Activated naive CD4-positive, alpha-beta T cell treated with anti-CD3 and anti-CD28 coated beads, Interleukin-2, amount 50 U/mL, for 16 hours (primary cell): ENCODE data around the gene VPS13D.
"Not testable (repeated sequence)": the region's sequence is repeated elsewhere in the genome, so short reads cannot be mapped to it uniquely, and the experiment has no call there.

ENCODE experiments used
- DNase-seq: peaks from one replicate; pipeline ENCODE4 v3.0.0-alpha.2; 2020

Gene VPS13D

DNA sequence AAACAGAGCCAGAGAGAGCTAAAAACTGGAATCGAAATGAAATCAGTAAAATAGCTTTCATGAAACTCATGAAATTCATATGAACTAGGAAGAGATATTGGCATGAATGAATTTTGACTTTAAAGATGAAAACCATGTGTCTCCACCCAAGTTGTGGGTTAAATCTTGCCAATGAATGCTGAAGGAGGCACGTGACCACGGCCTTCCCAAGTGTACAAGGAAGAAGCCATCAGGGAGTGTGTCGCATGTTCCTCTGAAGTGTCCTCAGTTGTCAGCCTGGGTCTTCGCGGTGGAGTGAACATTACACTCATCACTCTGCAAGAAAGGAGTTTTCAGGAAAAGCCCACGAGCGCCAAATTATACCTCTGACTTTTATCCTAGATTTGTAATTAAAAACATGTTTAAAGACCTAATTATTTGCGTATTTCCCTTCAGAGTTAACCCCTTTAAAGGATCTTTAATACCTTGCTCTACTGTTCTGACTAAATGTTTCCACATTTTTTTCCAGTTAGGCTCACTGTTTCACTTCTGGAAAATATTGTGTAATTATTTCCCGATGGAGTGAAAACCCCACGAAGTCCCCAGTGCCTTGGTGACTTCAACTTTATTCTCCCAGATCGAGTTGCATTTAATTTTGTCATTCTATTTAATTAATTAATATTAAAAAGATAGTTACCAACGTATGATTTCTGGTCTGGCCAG, 269.9 kb downstream of the VPS13D start:
- no peak for DNase-seq

DNA sequence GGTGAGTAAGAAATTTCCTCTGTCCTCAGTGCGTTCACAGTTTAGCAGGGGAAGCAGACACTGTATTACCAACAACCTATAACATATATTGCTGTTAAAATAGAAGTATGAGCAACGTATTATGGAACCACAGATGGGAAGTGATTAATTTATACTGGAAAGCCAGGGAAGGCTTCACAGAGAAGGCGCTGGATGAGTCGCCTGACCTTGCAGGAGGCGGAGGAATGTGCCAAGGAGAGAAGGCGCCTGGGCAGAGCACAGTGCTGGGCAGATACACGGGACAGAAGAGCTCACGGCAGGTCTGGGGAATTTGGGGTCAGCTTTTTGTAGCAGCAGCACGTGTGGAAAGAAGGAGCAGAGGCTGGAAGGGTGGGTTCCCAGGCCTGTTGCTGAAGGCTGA, 271.8 kb downstream of the VPS13D start:
- DNase-seq = no peak

DNA sequence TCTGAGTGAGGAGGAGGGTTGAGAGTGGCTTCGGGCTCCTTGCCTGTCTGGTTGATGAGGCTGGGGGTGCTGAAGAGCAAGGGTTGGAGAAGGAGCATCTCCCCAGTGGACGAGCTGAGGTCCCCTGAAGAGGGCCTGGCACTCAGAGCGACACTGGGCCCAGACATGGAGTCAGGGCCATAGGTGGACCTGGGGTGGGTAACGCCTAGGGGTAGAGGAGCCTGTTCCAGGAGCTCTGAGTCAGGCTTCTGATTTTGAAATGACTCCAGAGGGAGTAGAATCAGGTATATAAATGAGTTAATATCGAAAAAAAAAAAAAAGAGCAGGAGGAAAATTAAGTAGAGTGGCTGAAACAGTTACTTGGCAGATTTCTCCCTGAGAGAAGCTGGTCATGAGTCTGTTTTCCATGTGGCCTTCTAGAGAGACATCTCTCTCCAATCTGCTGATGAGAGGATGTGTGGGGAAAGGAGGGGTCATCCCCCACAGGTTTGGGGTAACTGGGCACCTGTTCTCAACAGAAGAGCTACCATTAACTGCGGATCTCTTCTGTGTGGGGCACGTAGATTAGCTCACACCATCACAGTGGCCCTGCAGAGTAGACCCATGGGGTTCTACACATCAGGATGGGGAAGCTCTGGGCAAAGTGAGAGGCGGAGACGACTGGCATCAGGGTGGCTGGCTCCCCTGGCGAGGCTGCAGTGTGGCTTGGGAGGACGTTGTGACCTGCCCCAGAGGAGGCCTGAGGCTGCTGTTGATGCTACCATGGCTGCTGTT, 272.7 kb downstream of the VPS13D start:
- DNase-seq = no peak

DNA sequence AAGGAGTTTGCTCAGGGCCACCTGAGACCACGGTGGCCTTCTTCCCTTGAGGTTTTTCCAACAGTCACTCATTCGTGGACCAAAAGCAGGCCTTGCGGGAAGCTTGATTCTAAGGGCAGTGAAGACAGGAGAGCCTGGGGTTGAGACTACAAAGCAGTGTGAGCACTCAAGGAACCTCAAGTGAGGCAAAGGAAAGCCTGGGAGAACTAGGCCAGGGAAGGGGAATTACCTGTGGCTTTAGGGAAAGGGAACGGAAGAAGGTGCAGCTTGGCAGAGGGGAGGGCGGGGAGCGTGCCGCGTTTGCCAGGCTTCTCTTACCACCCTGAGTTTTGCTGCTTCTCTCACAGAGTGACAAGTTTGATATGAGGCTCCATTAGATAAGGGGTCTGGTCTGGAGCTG, 273.9 kb downstream of the VPS13D start:
- no peak for DNase-seq

DNA sequence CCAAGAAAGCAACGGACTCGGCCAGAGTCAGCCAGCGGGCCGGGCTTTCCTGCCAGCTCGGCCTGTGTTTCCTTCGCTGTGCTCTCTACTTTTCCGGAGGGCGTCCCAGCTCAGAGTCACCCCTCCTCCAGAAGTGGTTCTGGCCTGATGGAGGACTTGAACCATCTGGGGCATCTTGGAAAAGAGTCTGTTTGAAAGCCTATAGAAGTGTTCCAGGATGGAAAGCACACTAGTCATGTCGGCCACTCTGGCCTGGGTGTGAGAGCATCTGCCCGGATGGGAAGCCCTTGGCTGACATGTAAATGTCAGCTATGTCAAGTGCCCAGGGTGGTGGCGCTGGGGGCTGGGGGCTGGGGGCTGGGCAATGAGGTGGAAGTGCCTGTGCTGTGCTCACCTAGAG, 274.8 kb downstream of the VPS13D start:
- DNase-seq = no peak

DNA sequence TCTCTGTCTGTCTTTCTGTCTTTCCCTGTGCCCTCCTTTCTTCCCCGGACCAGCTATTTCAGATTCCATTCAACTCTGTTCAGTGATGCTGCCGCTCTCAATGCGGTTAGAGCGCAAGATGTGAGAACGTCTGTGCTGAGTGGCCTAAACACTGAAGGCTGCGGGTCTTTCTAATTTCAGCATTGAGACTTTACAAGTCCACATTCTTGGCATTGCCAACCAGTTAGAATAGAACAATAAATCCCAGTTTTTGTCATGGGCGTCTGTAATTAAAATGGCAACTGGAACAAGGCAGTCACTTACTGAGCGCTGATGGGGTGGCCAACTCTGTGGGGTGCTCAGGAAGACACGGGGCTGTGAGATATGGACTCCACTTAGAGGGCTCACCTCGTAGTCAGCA, 275.4 kb downstream of the VPS13D start:
- no peak for DNase-seq

DNA sequence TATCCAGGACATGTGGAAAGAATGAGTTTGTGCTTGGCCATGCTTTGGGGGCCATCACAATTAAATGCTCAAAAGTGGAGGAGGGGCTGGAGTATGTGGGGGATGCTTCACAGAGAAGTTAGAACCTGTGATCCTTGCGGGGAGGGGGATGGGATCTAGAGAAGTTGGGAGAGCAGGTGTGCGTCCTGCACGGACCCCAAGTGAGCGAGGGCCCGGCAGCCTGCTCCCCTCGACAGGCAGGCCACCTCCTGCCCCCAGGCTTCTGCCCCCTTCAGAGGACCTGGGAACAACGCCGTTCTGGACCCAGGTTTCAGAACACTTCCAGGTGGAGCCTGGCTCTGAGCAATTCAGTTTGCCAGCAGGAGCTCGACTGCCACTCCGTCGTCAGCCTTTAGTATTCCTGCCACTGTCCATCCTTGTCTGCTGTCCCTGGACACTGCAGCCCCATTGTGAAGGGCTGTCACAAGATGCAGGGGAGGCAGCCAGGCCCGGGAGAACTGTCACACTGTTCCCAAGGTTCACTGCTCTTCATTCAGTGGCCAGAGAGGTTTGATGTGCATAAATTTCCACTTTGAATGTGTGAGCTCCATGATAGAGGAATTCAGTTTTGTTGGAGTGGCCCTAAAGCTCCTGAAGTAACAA, 275.9 kb downstream of the VPS13D start:
- DNase-seq = no peak

DNA sequence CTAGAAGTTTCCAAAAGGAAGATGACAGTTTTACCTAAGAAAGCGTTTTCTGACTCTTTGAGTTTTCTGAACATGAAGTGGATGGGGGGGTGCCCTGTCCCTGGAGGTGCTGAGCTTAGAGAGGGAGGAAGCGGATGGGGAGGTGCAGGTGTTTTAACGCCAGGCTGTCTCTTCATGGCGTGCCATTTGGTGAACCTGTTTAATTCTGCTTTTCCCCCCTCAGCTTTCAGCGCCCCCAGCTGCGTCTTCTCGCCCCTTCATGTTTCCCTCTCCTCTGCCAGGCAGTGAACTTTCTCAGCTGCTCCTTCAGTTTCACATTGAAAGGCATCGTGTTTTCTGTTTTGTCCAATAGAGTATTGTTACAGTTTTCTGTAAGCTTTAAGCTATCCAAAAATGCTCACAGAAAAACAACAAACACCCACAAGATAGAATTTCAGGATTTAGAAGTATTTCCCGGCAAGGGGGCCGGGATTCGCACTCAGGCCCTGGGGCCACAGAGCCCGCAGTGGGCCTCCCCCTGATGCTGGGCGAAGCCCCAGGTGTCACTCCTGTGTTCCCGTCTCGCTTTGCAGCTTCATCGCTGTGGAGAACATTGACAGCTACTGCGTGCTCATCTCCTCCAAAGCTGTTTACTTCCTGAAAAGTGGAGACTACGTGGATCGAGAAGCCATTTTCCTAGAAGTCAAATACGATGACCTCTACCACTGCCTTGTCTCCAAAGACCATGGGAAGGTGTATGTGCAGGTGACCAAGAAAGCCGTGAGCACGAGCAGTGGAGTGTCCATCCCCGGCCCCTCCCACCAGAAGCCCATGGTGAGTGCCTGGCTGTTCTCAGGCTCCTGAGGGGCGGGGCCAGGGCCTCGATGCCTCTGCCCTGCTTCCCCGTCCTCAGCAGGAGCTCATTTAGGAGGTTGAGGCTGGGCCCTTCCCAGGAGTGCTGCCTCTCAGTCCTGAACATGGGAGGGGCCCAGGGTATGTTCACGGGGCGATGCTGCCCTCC, 276.8 kb downstream of the VPS13D start:
- no peak for DNase-seq

DNA sequence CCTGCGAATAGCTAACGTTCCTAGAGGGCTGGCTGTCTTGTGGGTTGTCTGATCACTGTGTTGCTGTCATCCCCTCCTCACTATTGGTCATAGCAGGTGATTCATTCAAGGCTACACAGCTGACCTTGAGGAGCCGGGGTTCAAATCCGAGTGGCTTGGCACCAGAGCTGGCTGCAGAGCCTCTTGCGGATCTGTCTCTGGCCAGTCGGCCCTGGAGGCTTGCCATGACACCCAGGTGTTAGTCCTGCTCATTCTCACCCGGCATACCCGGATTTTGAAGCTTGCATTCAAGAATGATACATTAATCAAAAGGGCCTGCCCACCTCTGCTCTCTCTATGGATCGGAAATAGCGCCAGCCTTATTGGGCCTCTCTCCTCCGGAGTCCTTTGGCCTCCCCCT, 277.8 kb downstream of the VPS13D start:
- no peak for DNase-seq

DNA sequence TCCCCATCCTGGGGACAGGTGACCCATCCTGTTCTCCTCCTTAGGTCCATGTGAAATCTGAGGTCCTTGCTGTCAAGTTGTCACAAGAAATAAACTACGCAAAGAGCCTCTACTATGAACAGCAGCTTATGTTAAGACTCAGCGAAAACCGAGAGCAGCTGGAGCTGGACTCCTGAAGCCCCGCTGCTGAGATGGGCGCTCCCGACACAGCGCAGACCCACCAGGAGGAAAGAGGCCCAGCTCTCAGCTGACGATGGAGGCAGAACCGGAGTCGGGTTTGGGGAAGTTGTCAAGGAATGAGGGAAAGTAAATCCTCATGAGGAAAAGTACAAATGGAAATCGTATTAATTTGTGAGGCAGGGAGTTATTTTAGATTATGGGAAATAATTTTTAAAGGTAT, 279.0 kb downstream of the VPS13D start:
- no peak for DNase-seq

DNA sequence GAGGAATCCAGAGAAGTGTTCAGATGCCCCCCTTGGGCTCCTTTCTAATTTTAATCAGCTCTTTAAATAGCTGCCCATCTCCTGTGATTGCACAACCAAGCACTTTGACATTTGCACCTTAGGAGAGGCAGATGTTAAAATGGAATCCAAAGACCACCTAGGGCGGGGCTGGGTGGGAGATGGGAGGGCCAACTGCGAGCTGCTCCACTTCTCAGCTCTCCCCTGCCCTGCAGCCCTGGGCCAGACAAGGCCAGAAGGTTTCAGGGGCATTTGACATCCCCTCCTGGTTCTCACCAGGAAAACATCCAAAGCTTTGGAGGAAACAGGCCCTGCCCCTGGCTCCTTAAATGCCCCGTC, 281.3 kb downstream of the VPS13D start:
- no peak for DNase-seq

DNA sequence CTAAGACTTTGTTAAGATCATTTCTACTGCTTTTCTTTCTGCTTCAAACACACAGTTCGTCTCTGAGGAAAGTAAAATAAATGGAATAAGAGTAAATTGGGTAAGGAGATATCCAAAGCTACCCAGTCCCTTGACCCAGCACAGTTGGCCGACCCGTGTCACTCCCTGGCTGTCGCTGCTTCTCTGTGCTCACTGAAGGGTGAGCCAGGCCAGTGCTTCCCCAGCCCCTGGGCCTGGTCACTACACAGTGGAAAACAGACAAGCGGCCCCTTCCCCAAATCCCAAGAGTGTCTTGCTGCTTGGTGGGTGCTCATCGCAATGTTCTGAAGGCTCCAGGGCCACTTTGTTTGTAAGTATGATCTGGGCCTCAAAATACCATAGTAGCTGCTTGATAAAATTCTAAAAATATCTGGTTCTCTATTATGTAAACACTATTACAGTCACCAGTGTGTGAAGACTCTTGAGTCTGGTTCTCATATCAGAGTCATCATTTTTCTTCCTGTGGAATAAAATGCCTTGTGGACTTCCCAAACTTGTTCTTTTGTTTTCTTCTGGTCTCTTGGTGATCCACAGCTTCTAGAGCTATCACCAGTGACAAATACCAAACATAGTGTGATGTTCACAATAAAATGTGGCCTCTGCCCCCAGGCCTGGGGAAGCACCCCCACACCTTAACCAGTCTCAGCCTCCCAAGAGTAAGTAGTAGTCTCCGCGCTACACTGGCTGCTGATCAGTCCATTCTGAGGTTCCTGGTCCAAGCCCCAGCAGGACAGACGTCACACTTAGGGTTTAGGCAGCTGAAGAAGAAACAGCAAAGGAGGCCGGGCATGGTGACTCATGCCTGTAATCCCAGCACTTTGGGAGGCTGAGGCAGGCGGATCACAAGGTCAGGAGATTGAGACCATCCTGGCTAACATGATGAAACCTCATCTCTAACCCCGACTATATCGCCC, 282.0 kb downstream of the VPS13D start:
- no peak for DNase-seq

DNA sequence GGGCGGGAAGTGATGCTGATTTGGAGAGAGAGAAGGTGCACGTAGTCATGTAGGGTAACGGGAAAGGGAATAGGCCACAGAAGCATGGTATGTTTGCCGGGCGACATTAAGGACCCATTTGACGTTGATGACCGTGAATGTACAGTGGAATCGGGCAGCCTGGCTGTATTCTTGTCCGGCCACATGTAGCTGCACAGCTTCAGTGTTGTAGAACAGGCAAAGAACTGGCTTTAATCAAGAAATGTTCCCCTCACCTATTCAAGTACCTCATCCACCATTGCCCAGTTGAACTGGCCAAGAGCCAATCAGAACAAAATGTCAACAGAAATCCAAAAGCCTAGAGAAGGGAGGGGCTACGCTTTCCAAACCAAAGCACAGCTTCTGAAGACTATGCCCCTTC, 283.4 kb downstream of the VPS13D start:
- DNase-seq = no peak

DNA sequence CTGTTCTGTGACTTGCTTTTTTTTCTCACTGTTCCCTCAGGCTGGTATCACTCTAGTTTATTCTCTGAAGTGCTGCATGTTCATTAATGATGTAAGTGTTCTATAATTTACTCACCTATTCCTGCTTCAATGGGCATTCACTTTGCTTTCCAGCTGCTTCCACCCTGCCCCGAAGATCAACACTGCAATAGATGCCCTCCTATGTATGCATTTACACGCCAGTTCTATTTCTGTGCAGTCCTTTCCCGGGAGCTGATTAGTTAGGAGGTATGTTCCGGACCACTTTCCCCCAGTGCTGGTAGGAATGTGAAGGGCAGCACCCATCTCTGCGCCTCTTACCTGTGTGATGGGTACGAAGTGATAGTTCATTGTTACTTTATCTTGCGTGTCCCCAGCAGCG, 284.8 kb downstream of the VPS13D start:
- DNase-seq = no peak

DNA sequence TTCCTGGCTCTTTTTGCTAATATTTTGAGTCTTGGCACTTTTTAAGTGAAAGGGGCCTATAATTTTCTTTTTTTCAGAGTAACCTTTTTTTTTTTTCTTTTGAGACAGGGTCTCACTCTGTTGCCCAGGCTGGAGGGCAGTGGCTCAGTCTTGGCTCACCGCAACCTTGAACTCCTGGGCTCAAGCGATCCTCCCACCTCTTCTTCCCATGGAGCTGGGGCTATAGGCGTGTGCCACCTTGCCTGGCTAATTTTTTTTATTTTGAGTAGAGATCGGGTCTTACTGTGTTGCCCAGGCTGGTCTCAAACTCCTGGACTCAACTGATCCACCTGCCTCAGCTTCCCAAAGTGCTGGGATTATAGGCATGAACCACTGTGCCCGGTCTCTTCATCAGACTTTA, 285.4 kb downstream of the VPS13D start:
- DNase-seq = no peak

DNA sequence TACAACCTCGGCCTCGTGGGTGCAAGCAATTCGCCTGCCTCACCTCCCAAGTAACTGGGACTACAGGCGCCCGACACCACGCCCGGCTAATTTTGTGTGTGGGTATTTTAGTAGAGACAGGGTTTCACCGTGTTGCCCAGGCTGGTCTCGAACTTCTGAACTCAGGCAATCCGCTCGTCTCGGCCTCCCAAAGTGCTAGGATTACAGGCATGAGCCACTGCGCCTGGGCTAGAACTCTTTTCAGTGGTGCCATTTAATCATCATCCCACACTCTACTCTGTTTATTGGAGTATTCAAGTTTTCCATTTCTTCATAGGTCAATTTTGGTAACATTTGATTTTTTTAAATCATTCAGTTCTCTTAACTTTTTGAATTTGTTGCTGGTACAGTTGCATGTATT, 286.9 kb downstream of the VPS13D start:
- DNase-seq = no peak

DNA sequence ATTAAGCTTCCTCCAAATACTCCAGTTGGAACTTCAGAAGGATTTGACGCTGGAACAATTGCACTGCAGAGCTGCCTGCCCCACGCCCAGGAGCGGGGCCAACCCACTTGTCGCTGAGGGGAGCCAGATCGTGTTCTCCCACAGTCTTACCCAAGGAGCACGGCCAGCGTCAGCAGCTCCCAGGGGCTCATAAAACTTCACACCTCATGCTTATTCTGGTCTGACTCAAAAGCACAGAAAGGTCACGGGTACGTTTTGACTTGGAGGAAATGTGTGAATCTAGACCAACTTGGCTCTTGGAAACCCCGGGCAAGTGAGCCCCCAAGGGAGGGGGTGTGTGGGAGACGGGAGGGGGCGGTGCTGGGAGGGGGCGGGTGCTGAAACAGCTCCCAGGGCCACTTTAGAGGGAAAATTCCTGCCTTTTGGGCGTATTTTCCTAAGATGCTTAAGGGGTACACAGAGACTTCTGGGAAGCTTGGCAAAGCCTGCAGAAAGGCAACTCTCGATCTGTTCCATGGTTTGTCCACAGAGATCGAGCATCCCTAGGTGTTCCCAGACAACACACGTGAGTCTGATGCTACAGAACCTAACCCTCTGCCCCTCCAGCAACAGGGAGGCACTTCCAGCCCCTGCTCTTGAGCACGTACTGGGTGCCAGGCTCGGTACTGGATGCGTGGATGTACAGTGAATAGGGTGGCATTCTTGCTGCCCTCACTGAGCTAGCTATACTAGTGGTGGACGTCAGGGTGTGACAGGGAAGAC, 289.3 kb downstream of the VPS13D start:
- DNase-seq = peak; percentile 37

DNA sequence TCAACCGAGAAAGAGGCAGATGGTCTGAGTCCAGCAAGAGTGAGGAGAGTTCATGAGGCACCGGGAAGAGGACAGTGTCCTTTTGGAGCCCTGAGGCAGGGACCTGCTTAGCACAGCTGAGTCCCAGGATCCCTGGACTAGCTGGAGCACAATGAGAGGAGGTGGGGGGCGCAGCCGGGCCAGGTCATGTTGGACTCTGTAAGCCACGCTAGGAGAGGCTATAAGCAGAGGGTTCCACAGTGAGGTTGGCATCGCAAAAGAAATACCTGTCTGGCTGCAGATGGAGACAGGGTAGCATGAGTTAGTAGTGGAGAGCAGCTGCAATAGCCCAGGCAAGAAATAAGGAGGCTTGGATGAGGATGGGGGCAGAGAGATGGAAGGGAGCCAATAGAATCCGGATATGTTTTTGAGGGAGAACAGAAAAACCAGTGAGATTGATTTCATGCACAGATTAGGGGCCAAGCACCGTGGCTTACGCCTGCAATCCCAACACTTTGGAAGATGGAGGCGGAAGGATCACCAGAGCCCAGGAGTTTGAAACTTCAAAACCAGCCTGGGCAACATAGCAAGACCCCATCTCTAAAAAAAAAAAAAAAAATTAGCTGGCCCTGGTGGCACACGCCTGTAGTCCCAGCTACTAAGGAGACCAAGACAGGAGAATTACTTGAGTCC, 290.0 kb downstream of the VPS13D start:
- no peak for DNase-seq

DNA sequence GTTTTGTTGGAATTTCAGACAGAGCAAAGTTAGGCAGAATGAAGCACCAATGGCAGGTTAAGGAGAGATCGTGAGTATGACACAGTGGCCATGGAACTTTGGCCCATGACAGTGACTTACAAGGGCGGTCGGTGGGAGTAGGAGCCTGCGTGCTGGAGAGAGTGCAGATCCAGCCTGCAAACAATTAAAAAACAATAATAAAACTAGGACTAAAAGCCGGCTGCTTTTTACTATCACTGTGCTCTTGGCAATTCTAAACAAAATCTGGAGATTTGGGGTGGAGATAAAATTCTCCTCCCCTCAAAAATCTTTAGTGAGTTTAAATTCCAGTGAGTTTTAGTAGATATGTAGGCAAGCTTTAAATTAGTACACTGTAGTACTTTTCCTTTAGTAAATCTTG, 291.3 kb downstream of the VPS13D start:
- no peak for DNase-seq

DNA sequence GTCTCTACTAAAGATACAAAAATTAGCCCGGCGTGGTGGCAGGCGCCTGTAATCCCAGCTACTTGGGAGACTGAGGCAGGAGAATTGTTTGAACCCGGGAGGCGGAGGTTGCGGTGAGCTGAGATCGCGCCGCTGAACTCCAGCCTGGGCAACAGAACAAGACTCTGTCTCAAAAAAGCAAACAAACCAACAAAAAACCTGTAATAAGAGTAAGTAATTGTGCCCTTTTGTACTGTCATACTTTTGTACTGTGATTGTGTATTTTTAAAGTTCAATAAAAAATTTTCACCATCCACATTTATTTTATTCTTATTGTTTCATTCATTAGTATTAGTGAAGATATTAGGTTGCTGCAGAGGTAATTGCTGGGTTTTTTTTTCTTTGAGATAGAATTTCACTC, 292.9 kb downstream of the VPS13D start:
- not testable (repeated sequence) for DNase-seq
